ENCODE measurements around the gene PLCB1. TPM values are rescaled to one million over a fixed set of nuclear protein-coding genes. Genes with fewer than 3 reads are reported as not detected.

PLCB1 gene
- polyA plus RNA-seq, 12 donors: 7.4 to 17.8 (median 10.6) TPM; not detected in 1

- DNase-seq: no peak
Measured at GRCh38 chr20:8774412-8774811, 642.3 kb downstream of the PLCB1 start.

GRCh38 chr20:8777911-8778310 is 645.8 kb downstream of the PLCB1 start:
- no peak for DNase-seq

GRCh38 chr20:8778387-8778786 is 646.3 kb downstream of the PLCB1 start:
- DNase-seq: no peak

GRCh38 chr20:8780915-8781314 is 648.8 kb downstream of the PLCB1 start:
- DNase-seq: no peak

GRCh38 chr20:8782804-8783203 is 650.7 kb downstream of the PLCB1 start:
- no peak for DNase-seq

GRCh38 chr20:8783734-8784133 is 651.7 kb downstream of the PLCB1 start:
- no peak for DNase-seq

GRCh38 chr20:8786383-8786782 is 654.3 kb downstream of the PLCB1 start:
- DNase-seq: no peak

GRCh38 chr20:8787090-8787489 is 655.0 kb downstream of the PLCB1 start:
- no peak for DNase-seq

GRCh38 chr20:8788275-8788674 is 656.2 kb downstream of the PLCB1 start:
- no peak for DNase-seq

- no peak for DNase-seq
Measured at GRCh38 chr20:8788831-8789230, 656.8 kb downstream of the PLCB1 start.

- peak; percentile 59 for DNase-seq
Measured at GRCh38 chr20:8790442-8791074, 658.5 kb downstream of the PLCB1 start.

GRCh38 chr20:8795404-8795803 is 663.3 kb downstream of the PLCB1 start:
- DNase-seq: no peak

- peak; percentile 50 for DNase-seq
Measured at GRCh38 chr20:8796088-8796660, 664.1 kb downstream of the PLCB1 start.

- no peak for DNase-seq
Measured at GRCh38 chr20:8798505-8798904, 666.4 kb downstream of the PLCB1 start.

- DNase-seq: no peak
Measured at GRCh38 chr20:8800089-8800488, 668.0 kb downstream of the PLCB1 start.

- no peak for DNase-seq
Measured at GRCh38 chr20:8801686-8802085, 669.6 kb downstream of the PLCB1 start.

- DNase-seq: no peak
Measured at GRCh38 chr20:8803065-8803464, 671.0 kb downstream of the PLCB1 start.

- DNase-seq: no peak
Measured at GRCh38 chr20:8803941-8804340, 671.9 kb downstream of the PLCB1 start.

GRCh38 chr20:8805737-8806442 is 673.8 kb downstream of the PLCB1 start:
- DNase-seq: no peak

GRCh38 chr20:8807480-8808201 is 675.6 kb downstream of the PLCB1 start:
- no peak for DNase-seq

- DNase-seq: no peak
Measured at GRCh38 chr20:8808202-8808535, 676.1 kb downstream of the PLCB1 start.

GRCh38 chr20:8809107-8809953 is 677.3 kb downstream of the PLCB1 start:
- no peak for DNase-seq

All from muscle of arm (tissue), 12 donors.